Lung (tissue), 12 donors: Measurements from ENCODE around the gene METTL17. TPM values are rescaled to one million over a fixed set of nuclear protein-coding genes. Genes with fewer than 3 reads are reported as not detected.
"Not testable (repeated sequence)": the region's sequence is repeated elsewhere in the genome, so short reads cannot be mapped to it uniquely, and the experiment has no call there.

ENCODE experiments used
- ATAC-seq: fragments of 200-7000 bp; cut with Tn5 transposase; one replicate; pipeline ENCODE4 v1.9.1; 2020; ENCODE audit warnings: moderate number of reproducible peaks; ENCODE audit not compliant: insufficient read depth, low FRiP score
- DNase-seq, 3 donors: peaks; one replicate each; pipeline ENCODE4 v3.0.0-alpha.2; 2013 to 2017
- H3K27ac ChIP-seq, 2 donors: one replicate each; pipeline ENCODE4 v1.5.1; 2013; ENCODE audit warnings: mild to moderate bottlenecking in 2 of 2, moderate library complexity in 2 of 2, control low read depth in 1 of 2, inconsistent platforms in 1 of 2, low read depth in 1 of 2, low read length in 1 of 2
- H3K27me3 ChIP-seq, 3 donors: one replicate each; pipeline ENCODE4 v1.5.1; 2013; ENCODE audit warnings: low read length in 2 of 3; ENCODE audit not compliant: control insufficient read depth in 3 of 3, insufficient read depth in 3 of 3
- H3K36me3 ChIP-seq, 4 donors: one replicate each; pipeline ENCODE4 v1.5.1; 2013; ENCODE audit warnings: low read length in 4 of 4, mild to moderate bottlenecking in 1 of 4, moderate library complexity in 1 of 4; ENCODE audit not compliant: control insufficient read depth in 4 of 4, insufficient read depth in 4 of 4
- H3K4me1 ChIP-seq, 5 donors: one replicate each; pipeline ENCODE4 v1.5.1; 2013; ENCODE audit warnings: low read length in 5 of 5, mild to moderate bottlenecking in 2 of 5, moderate library complexity in 1 of 5; ENCODE audit not compliant: control insufficient read depth in 5 of 5, insufficient read depth in 5 of 5
- H3K4me3 ChIP-seq: one replicate; pipeline ENCODE4 v1.5.1; 2013; ENCODE audit warnings: mild to moderate bottlenecking, control low read depth, moderate library complexity
- H3K9ac ChIP-seq, 2 donors: one replicate each; pipeline ENCODE4 v1.5.1; 2013; ENCODE audit warnings: low read length in 2 of 2, control low read depth in 1 of 2; ENCODE audit not compliant: insufficient read depth in 1 of 2
- H3K9me3 ChIP-seq, 4 donors: one replicate each; pipeline ENCODE4 v1.5.1; 2013; ENCODE audit warnings: low read length in 3 of 4, mild to moderate bottlenecking in 1 of 4, moderate library complexity in 1 of 4; ENCODE audit not compliant: control insufficient read depth in 4 of 4, insufficient read depth in 3 of 4
- CTCF ChIP-seq: IDR thresholded peaks from 2 replicates; pipeline ENCODE4 v1.5.1; 2012; ENCODE audit warnings: mild to moderate bottlenecking; ENCODE audit errors: control extremely low read depth, extremely low read depth
- WGBS, 2 donors: extraction: QIAGEN DNeasy Blood & Tissue Kit; methylation state at CpG; one replicate each; pipeline ENCODE4 v1.1.7; 2013; 5-methylcytosine and 5-hydroxymethylcytosine counted together
- polyA plus RNA-seq, 2 donors: library from polyadenylated mRNA; stranded (reverse); fragments of 200-250 nt; gene quantifications; one replicate each; pipeline ENCODE4 v1.2.1, GENCODE V29; 2013
- total RNA-seq, 2 donors: library from RNA; depleted of rRNA in 1 of 2; stranded (reverse); fragments of >200 nt in 1 of 2; gene quantifications; one replicate each; pipeline ENCODE4 v1.2.1, GENCODE V29; 2014 to 2021
- donor health status: control.
- donor health status: control.
- donor health status: Bipolar disorder and iron deficiency.
- donor health status: healthy.
- donor health status: DM: yes; HTN: yes; CAD: no.

METTL17 gene
- total and polyA plus RNA-seq, 4 donors = 51.2 to 67.1 (median 56.7) TPM

GRCh38 chr14:21039585-21040369 lies 50.0 kb downstream of the METTL17 start:
- H3K4me3 ChIP-seq = no peak overlapping the region
- peaks cover 0 to 2% (median 0%) of the 10 kb centered on the region in 4 donors for H3K9me3 ChIP-seq
- peak; percentile 45 for TF ChIP-seq CTCF
- DNase-seq (peak; percentile 68 to 91 (median 88)), ATAC-seq (no peak)
- peak overlapping the region in 1 of 2 donors; percentile 61 for H3K9ac ChIP-seq
- no peaks in the 10 kb centered on the region for H3K36me3 ChIP-seq
- peak overlapping the region; percentile 68 to 71 for H3K27ac ChIP-seq
- H3K27me3 ChIP-seq = no peaks in the 10 kb centered on the region
- WGBS, 2 donors = 49 to 61% methylated on average over 8 of the region's 8 CpGs
- H3K4me1 ChIP-seq = peaks cover 12 to 26% (median 23%) of the 10 kb centered on the region in 5 donors

- Histone ChIP-seq H3K4me1 (peaks cover 12 to 26% (median 23%) of the 10 kb centered on the region in 5 donors), H3K27ac (no peak overlapping the region), H3K4me3 (no peak overlapping the region), H3K9me3 (peaks cover 0 to 2% (median 0%) of the 10 kb centered on the region in 4 donors), H3K27me3 (no peaks in the 10 kb centered on the region), H3K36me3 (no peaks in the 10 kb centered on the region), H3K9ac (no peak overlapping the region)
- no peak for TF ChIP-seq CTCF
- ATAC-seq = no peak
- 77 to 83% methylated on average over 8 of the region's 8 CpGs for WGBS, 2 donors
- no peak for DNase-seq
These were observed 50.7 kb downstream of the METTL17 start for GRCh38 chr14:21040370-21040925.

- H3K36me3 ChIP-seq, H3K27ac ChIP-seq, ATAC-seq, H3K9ac ChIP-seq, H3K9me3 ChIP-seq, H3K27me3 ChIP-seq, H3K4me3 ChIP-seq, DNase-seq: not testable (repeated sequence)
- WGBS, 2 donors = 83 to 86% methylated on average over 3 of the region's 3 CpGs
- peaks cover 12 to 26% (median 23%) of the 10 kb centered on the region in 5 donors for H3K4me1 ChIP-seq
These were observed 51.2 kb downstream of the METTL17 start for GRCh38 chr14:21040941-21041340.

GRCh38 chr14:21041676-21042433 lies 52.1 kb downstream of the METTL17 start, which contains the start of gene RNASE7:
Gene RNASE7 (plus strand): TSS chr14:21042362. CDS start chr14:21042993, 631 bp downstream.
- Histone ChIP-seq H3K27me3 (no peaks in the 10 kb centered on the region), H3K4me3 (no peak within 1 kb of the TSS), H3K4me1 (peaks cover 12 to 27% (median 23%) of the 10 kb centered on the region in 5 donors), H3K36me3 (no peaks in the 10 kb centered on the region), H3K9me3 (peaks cover 0 to 2% (median 0%) of the 10 kb centered on the region in 4 donors), H3K27ac (peak within 1 kb of the TSS in 1 of 2 donors; percentile 25), H3K9ac (no peak within 1 kb of the TSS)
- ATAC-seq (no peak), DNase-seq (no peak)
- TF ChIP-seq CTCF = no peak
- 67 to 71% methylated on average over 11 of the region's 11 CpGs for WGBS, 2 donors
